K562 (cell line): Measurements from ENCODE around the gene ADAT1. TPM values are rescaled to one million over a fixed set of nuclear protein-coding genes. Genes with fewer than 3 reads are reported as not detected.

Experiments used
- BACH1 ChIP-seq: fragments of 200-800 bp; sonication (Bioruptor generic); IDR thresholded peaks from 2 replicates; pipeline ENCODE4 v1.6.1; 2016; ENCODE audit warnings: missing genetic modification characterization, missing compliant biosample characterization
- C11orf30 ChIP-seq: fragments of 450-650 bp; IDR thresholded peaks from 2 replicates; pipeline ENCODE4 v1.6.1; 2016; ENCODE audit warnings: low read depth, mild to moderate bottlenecking
- IFI16 ChIP-seq: fragments of 250-450 bp; sonication (Bioruptor Pico); IDR thresholded peaks from 2 replicates; pipeline ENCODE4 v2.1.2; 2022; ENCODE audit warnings: mild to moderate bottlenecking, inconsistent platforms
- KDM1A ChIP-seq, 2 experiments: fragments of 450-650 bp; IDR thresholded peaks; 2 replicates each; pipeline ENCODE4 v1.6.1; 2016; ENCODE audit warnings: mild to moderate bottlenecking in 2 of 2
- MAFK ChIP-seq: IDR thresholded peaks from 2 replicates; pipeline ENCODE4 v1.6.1; 2011; ENCODE audit warnings: low read length, improper control_type of control experiment
- NCOA1 ChIP-seq: fragments of 450-650 bp; IDR thresholded peaks from 2 replicates; pipeline ENCODE4 v1.6.1; 2016; ENCODE audit warnings: low read depth
- NCOR1 ChIP-seq: fragments of 450-650 bp; IDR thresholded peaks from 2 replicates; pipeline ENCODE4 v1.6.1; 2016; ENCODE audit warnings: mild to moderate bottlenecking, moderate library complexity
- PRPF4 ChIP-seq: fragments of 200-400 bp; formaldehyde crosslinking; IDR thresholded peaks from one replicate; pipeline ENCODE4 v1.6.1; 2017; ENCODE audit warnings: low read length, low read depth, mild to moderate bottlenecking; ENCODE audit not compliant: insufficient read depth, poor library complexity, severe bottlenecking
- TEAD1 ChIP-seq, 2 experiments: fragments of 450-650 bp in 1 of 2; sonication (generic) in 1 of 2; formaldehyde crosslinking; IDR thresholded peaks; 2 replicates each; pipeline versions ENCODE4 v1.4.0 to v1.8.0; 2020 to 2022; ENCODE audit warnings: mild to moderate bottlenecking in 2 of 2, missing genetic modification reagents in 1 of 2
- TRIM24 ChIP-seq, 2 experiments: fragments of 450-650 bp; IDR thresholded peaks; 2 replicates each; pipeline ENCODE4 v1.6.1; 2016
- ZKSCAN8 ChIP-seq: fragments of 200-800 bp; sonication (Bioruptor generic); IDR thresholded peaks from 2 replicates; pipeline ENCODE4 v1.6.1; 2016; ENCODE audit warnings: missing genetic modification characterization, missing compliant biosample characterization
- ZNF518B ChIP-seq: fragments of 250-450 bp; sonication (Bioruptor Pico); IDR thresholded peaks from 2 replicates; pipeline ENCODE4 v1.5.0; 2021; ENCODE audit warnings: mild to moderate bottlenecking, moderate library complexity
- polyA plus RNA-seq, 8 experiments: library from polyadenylated mRNA; depleted of rRNA in 4 of 8; stranded (reverse) in 5 of 8; unstranded in 3 of 8; fragments of >200 nt; fragmentation: Nextera tagmentation in 2 of 8; fragmentation: Illumina TruSeq in 1 of 8; extraction: Ambion mirVana in 2 of 8; extraction: Trizol in 1 of 8; gene quantifications; 2 replicates each; pipeline versions ENCODE4 v1.2.1 to v1.2.3, GENCODE V29; 2011 to 2014; ENCODE audit warnings: inconsistent platforms in 1 of 8, missing spikeins in 1 of 8
- total RNA-seq, 7 experiments: library from RNA; depleted of rRNA in 6 of 7; stranded (reverse); fragments of >200 nt in 6 of 7; fragmentation: Illumina TruSeq in 2 of 7; extraction: Trizol in 2 of 7; gene quantifications; 2 replicates each; pipeline versions ENCODE4 v1.2.1 to v1.2.3, GENCODE V29; 2011 to 2021; ENCODE audit warnings: low replicate concordance in 1 of 7
- TF ChIP-seq, protein P1 (sequence below), 2 experiments: fragments of 450-650 bp; IDR thresholded peaks; 2 replicates each; pipeline ENCODE4 v1.6.1; 2016; ENCODE audit warnings: mild to moderate bottlenecking in 2 of 2, borderline replicate concordance in 1 of 2, low read depth in 1 of 2, moderate library complexity in 1 of 2
- TF ChIP-seq, protein P2 (sequence below): fragments of 250-450 bp; sonication (Bioruptor Pico); IDR thresholded peaks from 2 replicates; pipeline ENCODE4 v1.8.0; 2022; ENCODE audit warnings: inconsistent platforms

ADAT1 gene
- total and polyA plus RNA-seq, 9 of the 15 experiments (the other 6 are each of a cell fraction or from before 2014, with no cell fraction given) = 16.0 to 36.7 (median 28.2) TPM

GRCh38 chr16:75565640-75566039, 57.4 kb downstream of the ADAT1 start (continued):
- TF ChIP-seq ZNF518B (CRISPR knock-in tag) = no peak
- TF ChIP-seq TRIM24 (IDR thresholded peaks at IDR 0.05) = 0 out of 4 replicates have a peak, but pooled peaks of 1 of the 2 experiments have one; percentile 11
- no peak for TF ChIP-seq TEAD1 (CRISPR knock-in tag; IDR thresholded peaks at IDR 0.05)
- peak; percentile 50; the same call in 1 of the 2 replicates for TF ChIP-seq NCOA1
- TF ChIP-seq MAFK = 0 out of 2 replicates have a peak, but pooled peaks have one; percentile 12
- TF ChIP-seq IFI16 (CRISPR knock-in tag) = no peak
- TF ChIP-seq PRPF4 = no peak
- no peak for TF ChIP-seq BACH1 (tag)
- TF ChIP-seq C11orf30 = no peak
- TF ChIP-seq KDM1A (IDR thresholded peaks at IDR 0.05) = no peak
- no peak for TF ChIP-seq ZKSCAN8 (CRISPR knock-in tag)
- TF ChIP-seq NCOR1 = peak; percentile 24; the same call in 1 of the 2 replicates
- TF ChIP-seq, protein P1, sequence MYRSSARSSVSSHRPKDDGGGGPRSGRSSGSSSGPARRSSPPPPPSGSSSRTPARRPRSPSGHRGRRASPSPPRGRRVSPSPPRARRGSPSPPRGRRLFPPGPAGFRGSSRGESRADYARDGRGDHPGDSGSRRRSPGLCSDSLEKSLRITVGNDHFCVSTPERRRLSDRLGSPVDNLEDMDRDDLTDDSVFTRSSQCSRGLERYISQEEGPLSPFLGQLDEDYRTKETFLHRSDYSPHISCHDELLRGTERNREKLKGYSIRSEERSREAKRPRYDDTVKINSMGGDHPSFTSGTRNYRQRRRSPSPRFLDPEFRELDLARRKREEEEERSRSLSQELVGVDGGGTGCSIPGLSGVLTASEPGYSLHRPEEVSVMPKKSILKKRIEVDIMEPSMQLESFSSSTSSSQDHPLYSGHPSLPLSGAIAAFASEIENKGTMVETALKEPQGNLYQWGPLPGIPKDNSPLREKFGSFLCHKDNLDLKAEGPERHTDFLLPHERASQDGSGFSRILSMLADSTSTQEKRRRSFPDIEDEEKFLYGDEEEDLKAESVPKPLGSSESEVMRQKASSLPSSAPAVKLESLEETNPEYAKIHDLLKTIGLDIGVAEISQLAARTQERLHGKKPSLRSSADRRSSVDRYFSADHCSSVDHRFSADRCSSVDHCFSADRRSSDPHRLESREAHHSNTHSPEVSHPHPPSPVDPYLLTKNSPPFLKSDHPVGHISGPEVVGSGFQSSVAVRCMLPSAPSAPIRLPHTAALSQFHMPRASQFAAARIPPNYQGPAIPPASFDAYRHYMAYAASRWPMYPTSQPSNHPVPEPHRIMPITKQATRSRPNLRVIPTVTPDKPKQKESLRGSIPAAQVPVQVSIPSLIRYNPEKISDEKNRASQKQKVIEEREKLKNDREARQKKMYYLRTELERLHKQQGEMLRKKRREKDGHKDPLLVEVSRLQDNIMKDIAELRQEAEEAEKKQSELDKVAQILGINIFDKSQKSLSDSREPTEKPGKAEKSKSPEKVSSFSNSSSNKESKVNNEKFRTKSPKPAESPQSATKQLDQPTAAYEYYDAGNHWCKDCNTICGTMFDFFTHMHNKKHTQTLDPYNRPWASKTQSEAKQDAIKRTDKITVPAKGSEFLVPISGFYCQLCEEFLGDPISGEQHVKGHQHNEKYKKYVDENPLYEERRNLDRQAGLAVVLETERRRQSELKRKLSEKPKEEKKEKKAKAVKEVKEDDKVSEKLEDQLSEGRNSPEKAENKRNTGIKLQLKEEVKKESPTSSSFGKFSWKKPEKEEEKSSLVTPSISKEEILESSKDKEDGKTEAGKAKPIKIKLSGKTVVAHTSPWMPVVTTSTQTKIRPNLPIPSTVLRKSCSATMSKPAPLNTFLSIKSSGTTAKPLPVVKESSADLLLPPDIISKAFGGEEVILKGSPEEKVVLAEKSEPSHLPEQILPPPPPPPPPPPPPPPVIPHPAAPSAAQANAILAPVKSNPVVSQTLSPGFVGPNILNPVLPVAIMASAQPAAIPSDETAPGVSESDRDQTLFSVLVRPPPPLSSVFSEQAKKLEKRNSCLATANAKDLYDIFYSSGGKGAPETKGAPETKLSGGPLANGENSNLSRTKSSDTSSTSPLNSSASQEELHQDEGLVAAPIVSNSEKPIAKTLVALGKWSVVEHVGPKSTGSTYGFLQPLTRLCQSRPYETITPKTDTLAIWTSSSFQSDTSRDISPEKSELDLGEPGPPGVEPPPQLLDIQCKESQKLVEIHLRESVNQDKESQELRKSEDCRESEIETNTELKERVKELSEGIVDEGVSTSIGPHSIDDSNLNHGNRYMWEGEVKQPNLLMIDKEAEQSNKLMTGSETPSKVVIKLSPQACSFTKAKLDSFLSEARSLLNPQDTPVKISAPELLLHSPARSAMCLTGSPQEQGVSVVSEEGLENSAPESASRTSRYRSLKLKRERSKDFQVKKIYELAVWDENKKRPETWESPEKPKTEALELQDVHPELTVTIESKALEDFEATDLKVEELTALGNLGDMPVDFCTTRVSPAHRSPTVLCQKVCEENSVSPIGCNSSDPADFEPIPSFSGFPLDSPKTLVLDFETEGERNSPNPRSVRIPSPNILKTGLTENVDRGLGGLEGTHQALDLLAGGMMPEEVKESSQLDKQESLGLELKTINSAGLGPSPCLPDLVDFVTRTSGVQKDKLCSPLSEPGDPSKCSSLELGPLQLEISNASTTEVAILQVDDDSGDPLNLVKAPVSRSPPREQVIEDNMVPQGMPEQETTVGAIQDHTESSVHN (IDR thresholded peaks at IDR 0.05; ENCODE audit: borderline replicate concordance in 1 of 2, low read depth in 1 of 2) = 0 out of 4 replicates have a peak, but pooled peaks of 1 of the 2 experiments have one; percentile 35
- TF ChIP-seq, protein P2, sequence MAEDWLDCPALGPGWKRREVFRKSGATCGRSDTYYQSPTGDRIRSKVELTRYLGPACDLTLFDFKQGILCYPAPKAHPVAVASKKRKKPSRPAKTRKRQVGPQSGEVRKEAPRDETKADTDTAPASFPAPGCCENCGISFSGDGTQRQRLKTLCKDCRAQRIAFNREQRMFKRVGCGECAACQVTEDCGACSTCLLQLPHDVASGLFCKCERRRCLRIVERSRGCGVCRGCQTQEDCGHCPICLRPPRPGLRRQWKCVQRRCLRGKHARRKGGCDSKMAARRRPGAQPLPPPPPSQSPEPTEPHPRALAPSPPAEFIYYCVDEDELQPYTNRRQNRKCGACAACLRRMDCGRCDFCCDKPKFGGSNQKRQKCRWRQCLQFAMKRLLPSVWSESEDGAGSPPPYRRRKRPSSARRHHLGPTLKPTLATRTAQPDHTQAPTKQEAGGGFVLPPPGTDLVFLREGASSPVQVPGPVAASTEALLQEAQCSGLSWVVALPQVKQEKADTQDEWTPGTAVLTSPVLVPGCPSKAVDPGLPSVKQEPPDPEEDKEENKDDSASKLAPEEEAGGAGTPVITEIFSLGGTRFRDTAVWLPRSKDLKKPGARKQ (CRISPR knock-in tag) = no peak
